GM18873 (cell line): Measurements from ENCODE around the gene SLC8A2.
"Not testable (repeated sequence)": the region's sequence is repeated elsewhere in the genome, so short reads cannot be mapped to it uniquely, and the experiment has no call there.

ENCODE experiments used
- ATAC-seq: cut with Tn5 transposase; IDR thresholded peaks from one replicate; pipeline ENCODE4 v1.9.1; 2021; ENCODE audit warnings: mild to moderate bottlenecking, moderate library complexity, moderate number of reproducible peaks; ENCODE audit not compliant: unreplicated experiment, low FRiP score

The SLC8A2 gene

DNA sequence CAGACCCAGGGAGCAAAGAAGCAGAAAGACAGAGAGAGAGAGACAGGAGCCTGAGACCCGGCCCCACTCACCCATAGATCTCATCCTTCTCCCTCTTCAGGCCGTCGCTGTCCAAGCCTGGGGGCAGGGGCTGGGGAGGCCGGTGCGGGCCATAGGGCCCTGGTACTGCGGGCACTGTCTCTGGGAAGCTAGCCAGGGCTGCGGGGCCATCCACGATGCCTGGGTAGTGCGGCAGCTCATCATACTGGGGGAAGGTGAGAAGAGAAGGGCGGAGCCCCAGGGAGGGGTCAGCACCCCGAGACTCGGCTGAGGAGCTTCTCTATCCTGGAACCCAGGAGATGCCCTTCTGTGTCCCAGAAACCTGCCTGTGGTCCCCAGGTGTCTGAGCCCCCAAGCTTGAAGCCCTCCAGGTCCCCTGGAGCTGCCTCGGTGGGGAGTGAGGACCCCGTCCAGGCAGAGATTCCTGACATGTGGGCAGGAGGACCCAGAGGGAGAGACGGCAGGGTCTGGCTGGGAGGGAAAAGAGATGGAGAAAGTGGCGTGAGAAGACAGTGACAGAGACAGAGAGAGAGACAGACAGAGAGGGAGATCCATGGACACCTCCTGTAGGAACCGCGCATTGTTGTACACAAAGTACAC lies 54.5 kb downstream of the SLC8A2 start:
- ATAC-seq = no peak

DNA sequence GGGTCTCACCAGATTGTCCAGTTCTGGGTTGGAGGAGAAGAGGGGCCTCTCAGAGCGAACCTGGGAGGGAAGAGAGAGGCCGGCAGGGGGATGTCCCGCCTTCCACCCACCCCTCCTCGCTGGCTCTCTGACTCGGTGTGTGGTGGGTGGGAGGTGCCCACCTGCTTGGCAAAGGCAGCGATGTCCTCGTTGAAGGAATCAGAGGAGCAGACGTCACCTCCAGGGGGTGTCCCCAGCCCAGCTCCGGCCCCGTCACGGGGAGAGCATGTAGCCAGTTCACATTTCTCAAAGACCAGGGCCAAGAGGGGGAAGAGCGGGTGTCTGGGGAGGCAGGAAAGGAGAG lies 55.1 kb downstream of the SLC8A2 start:
- ATAC-seq = no peak

DNA sequence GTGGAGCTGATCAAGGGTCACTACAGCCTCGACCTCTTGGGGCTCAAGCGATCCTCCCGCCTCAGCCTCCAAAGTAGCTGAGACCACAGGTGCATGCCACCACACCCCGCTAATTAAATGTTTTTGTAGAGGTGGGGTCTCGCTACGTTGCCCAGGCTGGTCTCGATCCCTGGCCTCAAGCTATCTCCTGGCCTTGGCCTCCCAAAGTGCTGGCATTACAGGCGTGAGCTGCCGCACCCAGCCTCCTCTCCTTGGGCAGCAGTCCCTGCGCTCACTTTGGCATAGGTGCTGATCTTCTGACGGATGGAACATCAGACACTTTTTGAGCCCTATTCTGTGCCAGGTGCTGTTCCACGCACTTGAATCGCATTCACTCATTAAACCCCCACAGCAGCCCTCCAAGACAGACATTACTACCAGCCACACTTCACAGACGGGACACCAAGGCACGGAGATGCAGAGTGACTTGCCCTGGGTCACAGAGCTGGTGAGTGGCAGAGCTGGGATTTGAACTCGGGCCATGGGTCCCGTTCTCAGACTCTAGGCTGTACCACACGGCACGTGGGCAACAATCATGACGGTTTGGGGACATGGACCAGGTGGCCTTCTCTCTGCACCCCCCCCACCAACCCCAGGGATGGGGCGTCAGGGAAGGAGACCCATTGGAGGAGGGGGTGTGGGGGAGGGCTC lies 55.6 kb downstream of the SLC8A2 start:
- no peak for ATAC-seq

DNA sequence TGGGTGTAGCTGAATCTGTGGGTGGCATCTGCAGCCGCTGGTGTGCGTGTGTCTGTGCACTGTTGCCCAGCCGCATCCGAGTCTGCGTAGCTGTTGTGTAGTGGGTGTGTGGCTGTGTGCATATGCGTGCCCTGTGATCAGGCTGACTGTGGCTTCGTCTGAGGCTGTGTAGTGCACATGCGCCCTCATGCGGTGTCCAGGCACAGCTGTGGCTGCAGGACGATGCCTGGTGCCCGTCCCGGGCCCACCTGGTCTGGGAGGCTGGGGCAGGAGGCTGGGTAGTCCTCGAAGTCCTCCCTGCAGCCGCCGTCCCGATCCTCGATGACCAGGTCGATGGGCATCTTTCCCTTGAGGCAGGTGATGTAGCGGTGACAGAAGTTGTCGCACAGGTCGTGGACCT lies 57.2 kb downstream of the SLC8A2 start:
- no peak for ATAC-seq

DNA sequence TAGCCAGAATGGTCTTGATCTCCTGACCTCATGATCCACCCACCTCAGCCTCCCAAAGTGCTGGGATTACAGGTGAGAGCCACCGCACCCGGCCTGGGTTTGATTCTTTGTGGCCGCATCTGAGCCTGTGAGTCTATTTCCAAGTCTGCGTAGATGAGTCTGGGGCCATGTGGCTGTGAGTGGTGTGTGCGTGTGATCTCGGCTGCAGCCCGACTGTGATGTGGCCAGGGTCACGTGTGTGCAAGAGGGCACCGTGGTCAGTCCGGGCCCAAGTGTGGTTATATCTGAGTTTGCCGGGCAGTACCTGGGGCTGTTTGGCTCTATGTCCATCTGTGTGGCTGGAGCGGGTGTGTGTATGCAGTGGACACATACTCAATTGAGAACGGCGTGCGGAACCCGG lies 57.8 kb downstream of the SLC8A2 start:
- ATAC-seq = no peak

DNA sequence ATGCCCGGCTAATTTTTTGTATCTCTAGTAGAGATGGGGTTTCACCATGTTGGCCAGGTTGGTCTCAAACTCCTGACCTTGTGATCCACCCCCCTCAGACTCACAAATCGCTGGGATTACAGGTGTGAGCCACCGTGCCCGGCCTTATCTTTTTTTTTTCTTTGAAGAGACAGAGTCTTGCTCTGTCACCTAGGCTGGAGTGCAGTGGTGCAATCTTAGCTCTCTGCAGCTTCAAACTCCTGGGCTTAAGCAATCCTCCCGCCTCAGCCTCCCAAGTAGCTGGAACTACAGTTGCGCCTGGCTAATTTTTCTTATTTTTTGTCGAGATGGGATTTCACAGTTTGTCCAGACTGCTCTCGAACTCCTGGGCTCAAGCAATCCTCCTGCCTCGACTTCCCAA lies 60.0 kb downstream of the SLC8A2 start:
- ATAC-seq = not testable (repeated sequence)

DNA sequence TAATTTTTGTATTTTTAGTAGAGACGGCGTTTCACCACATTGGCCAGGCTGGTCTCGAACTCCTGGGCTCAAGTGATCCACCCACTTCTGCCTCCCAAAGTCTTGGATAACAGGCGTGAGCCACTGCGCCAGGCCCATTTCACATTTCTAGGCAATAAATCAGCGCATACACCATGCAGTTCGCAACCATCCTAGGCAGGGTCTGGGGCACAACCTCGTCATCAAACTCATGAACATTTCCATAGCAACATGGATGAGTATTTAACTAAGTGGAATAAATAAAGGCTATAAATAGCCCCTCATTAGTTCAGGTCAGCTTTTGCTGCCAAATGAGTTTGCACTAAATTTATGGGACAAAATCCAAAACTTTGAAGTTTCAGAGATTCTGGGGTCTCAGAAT lies 60.6 kb downstream of the SLC8A2 start:
- ATAC-seq = no peak

DNA sequence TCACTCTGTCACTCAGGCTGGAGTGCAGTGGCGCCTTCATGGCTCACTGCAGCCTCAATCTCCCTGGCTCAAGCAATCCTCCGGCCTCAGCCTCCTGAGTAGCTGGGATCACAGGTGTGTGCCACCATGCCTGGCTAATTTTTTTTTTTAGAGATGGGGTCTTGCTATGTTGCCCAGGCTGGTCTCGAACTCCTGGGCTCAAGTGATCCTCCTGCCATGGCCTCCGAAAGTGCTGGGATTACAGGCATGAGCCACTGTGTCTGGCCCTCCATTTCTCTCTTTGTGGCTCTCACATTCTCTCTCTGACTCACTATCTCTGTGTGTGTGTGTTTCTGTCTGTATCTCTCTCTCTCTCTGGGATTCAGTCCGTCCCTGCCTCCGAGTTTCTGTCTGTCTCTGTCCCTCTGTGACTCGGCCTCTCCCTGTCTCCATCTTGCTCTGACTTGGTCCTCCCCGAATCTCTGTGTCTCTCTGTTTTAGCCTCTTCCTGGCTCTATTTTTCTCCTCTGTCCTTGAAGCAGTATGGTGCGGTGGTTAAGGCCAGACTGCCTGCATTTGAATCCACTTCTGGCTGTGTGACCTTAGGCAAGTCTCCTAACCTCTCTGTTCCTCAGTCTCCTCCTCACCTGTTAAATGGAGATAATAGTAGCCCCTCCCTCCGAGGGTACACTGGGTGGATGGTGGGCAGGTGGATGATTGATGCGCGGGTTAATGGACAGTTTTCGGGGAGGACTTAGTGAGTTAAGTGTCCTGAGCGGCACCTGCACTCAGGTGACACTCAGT lies 63.3 kb downstream of the SLC8A2 start:
- ATAC-seq = no peak

DNA sequence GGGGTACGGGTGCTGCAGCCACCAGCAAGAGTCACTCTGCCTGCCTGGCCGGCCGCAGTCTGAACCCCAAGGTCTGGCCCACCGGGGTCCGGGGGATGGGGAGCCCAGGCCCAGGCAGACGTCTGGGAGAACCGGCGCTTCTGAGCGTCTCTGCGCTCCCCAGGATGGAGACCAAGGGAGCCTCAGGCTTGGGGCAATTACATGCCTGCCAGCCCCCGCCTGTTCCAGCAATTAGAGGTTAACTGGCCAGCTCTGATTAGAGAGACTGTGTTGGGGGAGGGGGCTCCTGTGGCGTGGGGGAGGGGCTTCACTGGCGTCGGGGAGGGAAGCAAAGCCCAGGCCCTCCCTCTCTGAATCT lies 64.3 kb downstream of the SLC8A2 start:
- ATAC-seq = no peak

DNA sequence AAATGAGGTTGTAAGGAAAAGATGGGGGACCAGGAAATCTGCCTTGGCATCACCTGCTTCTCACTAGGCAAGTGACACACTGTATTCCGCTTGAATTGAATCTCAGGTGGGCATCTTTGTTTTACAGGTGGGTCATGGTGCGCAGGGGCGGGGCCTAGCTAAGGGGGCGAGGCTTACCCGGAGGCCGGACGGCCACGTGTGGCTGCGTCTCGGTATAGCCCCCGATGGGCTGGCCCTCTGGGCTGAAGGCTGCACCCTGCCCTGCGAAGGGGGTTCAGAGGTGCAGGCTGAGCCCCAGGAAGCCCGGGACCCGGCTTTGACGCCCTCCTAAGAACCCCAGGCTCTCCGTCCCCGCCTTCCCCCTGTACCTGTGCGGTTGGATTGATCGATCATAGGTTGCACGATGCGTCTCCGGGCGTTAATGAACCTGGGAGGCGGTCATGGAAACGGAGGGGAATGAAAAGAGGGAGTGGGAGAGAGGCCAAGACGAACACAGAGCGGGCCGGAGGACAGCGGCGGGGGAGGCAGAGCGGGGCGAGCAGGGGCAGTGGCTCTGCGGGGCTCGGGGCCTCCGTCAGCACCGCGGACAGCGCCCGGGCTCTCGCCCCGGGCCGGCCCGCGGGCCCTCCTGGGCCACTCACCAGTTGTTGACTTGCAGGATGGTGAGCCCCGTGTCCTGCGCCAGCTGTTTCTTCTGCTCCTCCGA lies 64.8 kb downstream of the SLC8A2 start:
- ATAC-seq = no peak

DNA sequence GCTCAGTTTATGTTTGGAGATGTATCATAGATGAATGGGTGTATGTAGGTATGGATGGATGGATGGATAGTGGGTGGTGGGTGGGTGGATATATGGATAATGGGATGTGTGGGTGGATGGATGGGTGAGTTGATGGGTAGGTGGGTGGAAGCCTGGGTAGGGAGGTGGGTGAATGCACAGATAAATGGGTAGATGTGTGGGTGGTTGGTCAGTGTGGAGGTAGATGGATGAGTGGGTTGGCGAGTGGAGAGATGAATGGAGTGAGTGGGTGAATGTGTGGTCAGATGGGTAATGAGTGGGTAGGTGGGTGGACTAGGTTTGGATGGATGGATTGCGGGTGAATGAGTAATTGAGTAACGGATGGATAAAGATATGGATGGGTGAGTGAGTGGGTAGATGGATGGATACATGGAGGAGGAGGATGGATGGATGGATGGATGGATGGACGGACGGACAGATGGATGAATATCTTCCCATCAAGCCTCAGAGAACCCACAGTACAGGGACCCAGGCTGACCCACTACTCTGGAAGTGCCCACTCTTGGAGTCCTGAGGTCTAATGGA lies 65.8 kb downstream of the SLC8A2 start:
- ATAC-seq = no peak

DNA sequence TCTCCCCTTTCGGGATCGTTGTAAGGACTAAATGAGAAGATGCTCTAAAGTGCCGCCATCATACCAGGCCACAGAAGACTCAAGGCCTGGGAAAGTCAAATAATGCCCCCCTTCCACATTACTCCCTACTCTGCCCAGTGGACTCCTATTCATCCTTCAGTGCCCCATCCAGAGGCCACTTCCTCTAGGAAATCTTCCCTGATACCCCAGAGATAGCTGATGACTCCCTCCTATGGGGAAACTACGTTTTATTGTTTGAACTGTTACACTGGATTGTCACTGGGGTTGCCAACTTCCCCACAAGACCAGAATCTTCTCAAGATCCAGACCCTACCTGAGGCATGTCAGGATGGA lies 66.5 kb downstream of the SLC8A2 start:
- no peak for ATAC-seq

DNA sequence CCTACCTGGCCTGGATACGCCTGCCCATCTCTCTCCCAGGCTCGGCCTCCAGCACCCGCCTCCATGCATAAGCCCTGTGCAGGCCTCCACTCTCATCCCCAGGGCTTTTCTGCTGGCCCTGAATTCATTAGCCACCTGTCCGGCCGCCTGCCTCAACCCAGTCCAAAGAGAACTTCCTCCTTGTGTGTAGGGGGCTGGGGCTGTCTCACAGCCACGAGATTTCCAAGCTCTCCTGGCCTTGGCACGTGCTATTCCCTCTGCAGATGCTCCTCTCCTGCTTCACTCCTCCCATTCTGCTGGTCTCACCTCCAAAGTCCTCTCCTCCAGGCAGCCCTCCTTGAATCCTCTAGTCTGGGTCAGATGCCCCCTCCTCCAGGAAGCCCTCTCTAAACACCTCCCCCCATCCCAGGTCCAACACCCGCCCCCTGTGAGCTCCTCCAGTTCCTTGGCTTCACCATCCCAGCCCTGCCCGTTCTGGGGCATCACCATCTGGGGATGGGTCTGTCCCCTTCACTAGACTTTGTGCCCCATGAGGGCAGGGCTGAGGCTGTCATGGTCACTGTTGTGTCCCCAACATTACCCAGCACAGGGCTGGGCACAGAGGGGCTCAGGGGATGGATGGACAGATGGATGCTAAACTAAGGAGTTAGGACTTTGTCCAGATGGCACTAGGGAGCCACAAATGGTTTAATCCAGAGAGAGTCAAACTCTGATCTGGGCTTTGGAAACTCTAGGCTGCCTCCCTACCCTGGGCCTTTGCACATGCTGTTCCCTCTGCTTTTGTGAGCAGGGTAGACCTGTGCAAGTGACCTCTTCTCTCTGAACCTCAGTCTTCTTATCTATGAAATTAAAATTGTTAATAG lies 67.1 kb downstream of the SLC8A2 start:
- ATAC-seq = no peak

DNA sequence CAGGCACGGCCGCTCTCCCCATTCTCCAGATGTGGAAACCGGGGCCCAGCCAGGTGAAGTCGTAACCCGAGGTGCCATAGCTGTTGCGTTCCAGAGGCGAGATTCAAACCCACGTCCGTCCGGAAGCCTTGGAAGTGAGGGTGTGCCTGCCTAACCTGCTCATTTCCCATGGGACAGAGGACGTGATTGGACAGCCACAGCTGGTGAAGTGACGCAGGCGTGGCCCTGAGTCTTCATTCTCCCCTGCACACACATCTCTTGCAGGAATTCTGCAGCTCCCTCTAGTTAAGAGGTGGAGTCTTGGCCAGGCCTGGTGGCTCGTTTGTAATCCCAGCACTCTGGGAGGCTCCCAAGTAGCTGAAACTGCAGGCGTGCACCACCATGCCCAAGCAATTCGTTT lies 69.2 kb downstream of the SLC8A2 start:
- no peak for ATAC-seq

DNA sequence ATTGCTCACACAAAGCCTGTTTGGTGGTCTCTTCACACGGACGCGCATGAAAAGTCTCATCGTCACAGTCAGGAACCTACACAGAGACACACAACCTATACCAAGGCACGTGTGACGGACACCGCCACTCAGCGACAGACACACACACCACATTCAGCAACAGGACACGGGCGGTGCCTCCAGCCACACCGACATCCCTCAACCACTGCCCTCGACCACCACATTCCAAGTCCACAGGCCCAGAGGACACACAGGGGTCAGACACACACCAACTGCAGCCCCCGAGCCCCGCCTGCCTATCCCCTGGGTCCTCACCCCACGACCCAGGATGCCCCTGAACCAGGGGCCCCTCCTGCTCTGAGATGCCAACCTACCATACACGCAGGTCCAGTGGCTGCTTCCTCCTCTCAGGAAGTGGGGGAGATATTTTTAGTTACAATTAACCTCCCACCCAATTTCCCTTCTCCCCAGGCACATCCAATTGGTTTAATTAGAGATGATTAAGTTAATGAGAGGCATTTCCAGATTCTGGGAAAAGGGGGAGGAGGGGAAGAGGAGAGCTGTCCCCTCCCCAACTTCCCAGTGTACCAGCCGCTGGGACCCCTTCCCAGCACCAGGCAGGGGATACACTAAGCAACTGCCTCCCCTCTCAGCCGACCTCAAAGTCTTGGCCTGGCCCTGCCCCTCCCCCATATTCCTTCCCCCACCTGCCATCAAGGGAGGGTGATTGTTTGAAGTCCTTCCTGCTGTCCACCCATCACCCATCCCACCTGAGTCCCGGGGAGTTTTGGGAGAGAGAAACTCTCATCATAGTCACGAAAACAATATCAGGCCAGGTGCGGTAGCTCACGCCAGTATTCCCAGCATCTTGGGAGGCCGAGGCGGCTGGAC lies 72.7 kb downstream of the SLC8A2 start:
- ATAC-seq = no peak

DNA sequence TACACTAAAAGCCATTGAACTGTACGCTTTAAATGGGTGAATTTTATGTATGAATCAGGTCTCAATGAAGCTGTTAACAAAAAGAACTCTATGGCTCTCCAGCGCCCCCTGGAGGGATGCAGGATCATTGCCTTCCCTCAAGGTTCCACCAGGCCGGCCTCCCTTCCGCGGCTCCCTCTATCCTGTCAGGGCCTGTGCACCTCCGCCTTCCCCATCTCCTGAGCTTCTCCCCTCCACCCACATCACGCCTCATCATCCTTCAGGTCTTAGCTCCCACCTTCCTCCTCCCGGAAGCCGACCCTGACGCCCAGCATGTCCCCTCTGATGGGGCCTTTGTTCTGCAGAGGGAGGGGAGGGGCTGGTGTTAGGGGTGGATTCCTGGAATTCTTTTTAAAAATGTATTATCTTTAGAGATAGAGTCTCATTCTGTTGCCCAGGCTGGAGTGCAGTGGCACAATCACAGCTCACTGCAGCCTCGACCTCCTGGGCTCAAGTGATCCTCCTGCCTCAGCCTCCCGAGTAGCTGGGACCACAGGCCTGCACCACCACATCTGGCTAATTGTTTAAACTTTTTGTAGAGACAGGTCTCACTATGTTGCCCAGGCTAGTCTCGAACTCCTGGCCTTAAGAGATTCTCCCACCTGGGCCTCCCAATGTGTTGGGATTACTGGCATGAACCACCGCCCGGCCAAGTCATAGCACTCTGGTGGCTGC lies 80.0 kb downstream of the SLC8A2 start:
- ATAC-seq = no peak

DNA sequence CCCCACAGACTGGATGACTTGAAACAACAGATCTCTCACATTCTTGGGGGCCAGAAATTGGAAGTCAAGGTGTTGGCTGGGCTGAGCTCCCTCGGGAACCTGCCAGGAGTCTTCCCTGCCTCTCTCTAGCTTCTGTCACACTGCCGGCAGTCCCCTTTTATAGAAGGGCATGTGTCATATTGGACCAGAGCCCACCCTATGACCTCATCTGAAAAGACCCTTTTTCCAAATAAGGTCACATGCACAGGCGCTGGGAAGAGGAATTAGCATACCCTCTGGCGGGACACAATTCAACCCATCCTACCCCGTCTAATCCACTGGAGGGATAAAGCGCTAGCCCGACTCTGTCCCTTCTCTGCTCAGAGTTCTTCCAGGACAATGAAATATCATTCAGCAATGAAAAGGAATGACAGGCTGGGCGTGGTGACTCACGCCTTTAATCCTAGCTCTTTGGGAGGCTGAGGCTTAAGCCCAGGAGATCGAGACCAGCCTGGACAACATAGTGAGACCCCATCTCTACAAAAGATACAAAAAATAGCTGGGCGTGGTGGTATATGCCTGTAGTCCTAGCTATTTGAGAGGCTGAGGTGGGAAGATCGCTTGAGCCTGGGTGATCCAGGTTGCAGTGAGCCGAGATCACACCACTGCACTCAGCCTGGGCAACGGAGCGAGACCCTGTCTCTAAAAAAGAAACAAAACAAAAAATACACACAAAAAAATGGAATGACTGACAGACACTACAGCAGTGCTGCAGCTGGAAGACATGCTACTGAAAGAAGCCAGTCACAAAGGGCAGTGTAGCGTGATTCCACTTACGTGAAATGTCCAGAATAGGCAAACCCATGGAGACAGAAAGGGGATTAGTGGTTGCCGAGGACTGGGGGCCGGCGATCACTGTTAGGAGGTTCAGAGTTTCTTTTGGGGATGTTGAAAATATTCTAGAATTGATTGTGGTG lies 80.9 kb downstream of the SLC8A2 start:
- ATAC-seq = no peak
